Cardiac atrium fibroblast (primary cell): ENCODE data around the gene PRKAB2. TPM values are rescaled to one million over a fixed set of nuclear protein-coding genes. Genes with fewer than 3 reads are reported as not detected.

Experiments
- total RNA-seq: library from RNA; depleted of rRNA; stranded (reverse); fragments of >200 nt; gene quantifications from 2 replicates; pipeline ENCODE4 v1.2.3, GENCODE V29; 2015

The PRKAB2 gene
- 6.8 and 7.8 TPM in 2 replicates for total RNA-seq

GRCh38 chr1:147172168-147173016 is at the start of gene PRKAB2:
Gene PRKAB2 (minus strand): TSS chr1:147172470. CDS start chr1:147172144, 326 bp downstream.

Other genes starting within 250 kb of the PRKAB2 start
- 2.0 and 3.6 TPM in 2 replicates for gene NBPF12, start 234.1 kb downstream of the PRKAB2 start, total RNA-seq
- 0.49 and 0.72 TPM in 2 replicates for gene FMO5, start 52.9 kb upstream of the PRKAB2 start, total RNA-seq
- 19.5 and 31.8 TPM in 2 replicates for gene CHD1L, start 70.2 kb upstream of the PRKAB2 start, total RNA-seq